T-cell (primary cell): ENCODE results near the gene GALNT9. TPM values are rescaled to one million over a fixed set of nuclear protein-coding genes. Genes with fewer than 3 reads are reported as not detected.
A peak's percentile ranks its signal among the peaks of the same experiment; 100 is the strongest.
"Not testable (repeated sequence)": the region's sequence is repeated elsewhere in the genome, so short reads cannot be mapped to it uniquely, and the experiment has no call there.

ENCODE experiments used
- ATAC-seq, 4 experiments: fragments of 200-7000 bp in 3 of 4; fragments of 150-1000 bp in 1 of 4; cut with Tn5 transposase; replicated peaks in 1 of 4; 1 replicate in 3 of 4; 2 replicates in 1 of 4; pipeline ENCODE4 v1.10.0; 2021; ENCODE audit warnings: moderate library complexity in 3 of 4, mild to moderate bottlenecking in 2 of 4, moderate number of reproducible peaks in 1 of 4
- CTCF ChIA-PET, 2 donors: fragments of 300-600 bp; sonication (Branson Sonifier 250); formaldehyde crosslinking; loops; one replicate each; lab custom pipeline; 2022; ENCODE audit warnings: antibody characterized with exemption in 2 of 2; lab: Charles Lee
- POLR2A ChIA-PET, 2 donors: fragments of 300-600 bp; sonication (Branson Sonifier 250); formaldehyde crosslinking; loops; one replicate each; lab custom pipeline; 2022; ENCODE audit warnings: antibody characterized with exemption in 2 of 2; lab: Charles Lee
- DNase-seq, 35 experiments: peaks; one replicate each; pipeline versions ENCODE4 v3.0.0 to v3.0.0-alpha.2; 2013 to 2023
- H3K27ac ChIP-seq: one replicate; pipeline ENCODE4 v1.5.1; 2013; ENCODE audit warnings: low read length
- H3K27me3 ChIP-seq, 2 experiments: replicated peaks in 1 of 2; 1 replicate in 1 of 2; 2 replicates in 1 of 2; pipeline versions ENCODE4 v1.6.1 to v1.7.0; 2013; ENCODE audit warnings: low read length in 1 of 2, mixed read lengths in 1 of 2; ENCODE audit not compliant: control insufficient read depth in 2 of 2, insufficient read depth in 2 of 2; ENCODE audit errors: extremely low read depth in 1 of 2
- H3K36me3 ChIP-seq, 2 donors: 1 replicate in 1 of 2; 2 replicates in 1 of 2; pipeline versions ENCODE4 v1.6.1 to v1.7.0; 2013; ENCODE audit warnings: low read length in 1 of 2; ENCODE audit not compliant: control insufficient read depth in 2 of 2, insufficient read depth in 1 of 2; ENCODE audit errors: extremely low read depth in 1 of 2
- H3K4me1 ChIP-seq, 2 experiments: 1 replicate in 1 of 2; 2 replicates in 1 of 2; pipeline versions ENCODE4 v1.6.1 to v1.7.0; 2013; ENCODE audit warnings: low read length in 2 of 2, mixed read lengths in 1 of 2; ENCODE audit not compliant: insufficient read depth in 2 of 2, control insufficient read depth in 1 of 2; ENCODE audit errors: extremely low read depth in 1 of 2
- H3K4me3 ChIP-seq, 2 donors: 1 replicate in 1 of 2; 2 replicates in 1 of 2; pipeline versions ENCODE4 v1.5.1 to v1.7.0; 2013; ENCODE audit warnings: mild to moderate bottlenecking in 2 of 2, low read length in 1 of 2, moderate library complexity in 1 of 2; ENCODE audit not compliant: control insufficient read depth in 1 of 2; ENCODE audit errors: extremely low read depth in 1 of 2
- H3K9me3 ChIP-seq: 2 replicates; pipeline ENCODE4 v1.7.0; 2013
- H3K27ac Mint-ChIP-seq, 2 donors: one replicate each; pipeline ENCODE4 v1.8.0; 2020 to 2021; ENCODE audit warnings: mild to moderate bottlenecking in 2 of 2, mixed read lengths in 2 of 2
- H3K27me3 Mint-ChIP-seq, 2 donors: one replicate each; pipeline ENCODE4 v1.8.0; 2021 to 2022; ENCODE audit warnings: mixed read lengths in 2 of 2
- H3K36me3 Mint-ChIP-seq: one replicate; pipeline ENCODE4 v1.8.0; 2021; ENCODE audit warnings: mixed read lengths
- H3K4me1 Mint-ChIP-seq, 3 donors: one replicate each; pipeline ENCODE4 v1.8.0; 2020 to 2022; ENCODE audit warnings: mixed read lengths in 3 of 3, mild to moderate bottlenecking in 1 of 3
- H3K4me3 Mint-ChIP-seq, 3 donors: one replicate each; pipeline ENCODE4 v1.8.0; 2020 to 2022; ENCODE audit warnings: mild to moderate bottlenecking in 3 of 3, mixed read lengths in 3 of 3, moderate library complexity in 3 of 3
- H3K9me3 Mint-ChIP-seq, 3 donors: one replicate each; pipeline ENCODE4 v1.8.0; 2020 to 2022; ENCODE audit warnings: mixed read lengths in 3 of 3
- WGBS: methylation state at CpG from one replicate; pipeline ENCODE4 v1.1.5; 2013; ENCODE audit warnings: missing lambda C conversion rate; ENCODE audit not compliant: insufficient coverage; 5-methylcytosine and 5-hydroxymethylcytosine counted together
- total RNA-seq, 35 experiments: library from RNA in 6 of 35; stranded (reverse) in 6 of 35; fragments of 120-200 nt in 1 of 35; gene quantifications; one replicate each; pipeline versions ENCODE4 v1.2.1 to v1.2.4 and lab custom pipeline; 2013 to 2026

The GALNT9 gene
- total RNA-seq, result under 1 TPM in 1 of 5 donors, not detected in 4; 0.72 TPM
- not detected for total RNA-seq (2013)
- 0 to 0.63 (median 0.07) reads per million in 29 experiments for total RNA-seq (lab: John Stamatoyannopoulos, UW)

GRCh38 chr12:132329036-132329719 is at the start of gene GALNT9:
TSS of gene GALNT9 (minus strand) at chr12:132329589. CDS start at chr12:132329203, 386 bp downstream.
- H3K4me3 Mint-ChIP-seq, result peak within 1 kb of the TSS in 1 of 3 donors; percentile 18
- Histone ChIP-seq H3K4me1 (peaks cover 0 to 15% of the 10 kb centered on the region in 2 experiments), H3K9me3 (no peaks in the 10 kb centered on the region), H3K27ac (no peak within 1 kb of the TSS), H3K4me3 (no peak within 1 kb of the TSS), H3K27me3 (peaks cover 11 to 78% of the 10 kb centered on the region in 2 experiments), H3K36me3 (no peaks in the 10 kb centered on the region)
- H3K4me1 Mint-ChIP-seq, result peaks cover 10 to 17% (median 17%) of the 10 kb centered on the region in 3 donors
- 12% methylated on average over 40 of the region's 86 CpGs for WGBS
- no peak within 1 kb of the TSS for H3K27ac Mint-ChIP-seq
- no peaks in the 10 kb centered on the region for H3K9me3 Mint-ChIP-seq
- DNase-seq (peak in 6 of 35 experiments; percentile 2 to 25 (median 18)), ATAC-seq (peak in 3 of 4 experiments; percentile 23 to 65 (median 33))
- ChIA-PET CTCF (no interaction called here), POLR2A (no interaction called here)
- no peaks in the 10 kb centered on the region for H3K36me3 Mint-ChIP-seq
- H3K27me3 Mint-ChIP-seq, result peaks cover 22 to 55% of the 10 kb centered on the region in 2 donors

GRCh38 chr12:132379057-132379456 is 49.7 kb upstream of the GALNT9 start:
- H3K4me3 Mint-ChIP-seq, H3K36me3 ChIP-seq, H3K9me3 ChIP-seq, H3K4me1 ChIP-seq, POLR2A ChIA-PET, H3K27ac Mint-ChIP-seq, H3K27ac ChIP-seq, H3K9me3 Mint-ChIP-seq, H3K4me3 ChIP-seq, H3K36me3 Mint-ChIP-seq, CTCF ChIA-PET, DNase-seq, ATAC-seq: not testable (repeated sequence)
- peaks cover 6 to 54% of the 10 kb centered on the region in 2 experiments for H3K27me3 ChIP-seq
- H3K4me1 Mint-ChIP-seq, result peaks cover 0 to 12% (median 0%) of the 10 kb centered on the region in 3 donors
- H3K27me3 Mint-ChIP-seq, result peaks cover 25 to 45% of the 10 kb centered on the region in 2 donors
- 94% methylated on average over 2 of the region's 6 CpGs for WGBS

- CTCF ChIA-PET, result no interaction called here
- H3K27ac Mint-ChIP-seq, result no peak overlapping the region
These were observed 47.8 kb upstream of the GALNT9 start for GRCh38 chr12:132377147-132377546.

GRCh38 chr12:132376464-132376830 is 47.1 kb upstream of the GALNT9 start:
- Histone ChIP-seq H3K27me3 (peaks cover 6 to 72% of the 10 kb centered on the region in 2 experiments), H3K4me3 (no peak overlapping the region), H3K4me1 (no peaks in the 10 kb centered on the region), H3K36me3 (no peaks in the 10 kb centered on the region), H3K27ac (no peak overlapping the region), H3K9me3 (no peaks in the 10 kb centered on the region)
- Mint-ChIP-seq H3K27me3 (peaks cover 40 to 65% of the 10 kb centered on the region in 2 donors), H3K36me3 (no peaks in the 10 kb centered on the region), H3K27ac (no peak overlapping the region), H3K4me3 (no peak overlapping the region), H3K9me3 (no peaks in the 10 kb centered on the region), H3K4me1 (peaks cover 0 to 12% (median 0%) of the 10 kb centered on the region in 3 donors)
- POLR2A ChIA-PET, result no interaction called here
- DNase-seq (no peak), ATAC-seq (no peak)
- CTCF ChIA-PET, result no interaction called here
- WGBS, result no CpG with 5 or more reads among the region's 10 CpGs

More at GRCh38 chr12:132377147-132377546, 47.8 kb upstream of the GALNT9 start:
- Mint-ChIP-seq H3K36me3 (no peaks in the 10 kb centered on the region), H3K9me3 (no peaks in the 10 kb centered on the region), H3K4me1 (peaks cover 0 to 12% (median 0%) of the 10 kb centered on the region in 3 donors), H3K27me3 (peaks cover 34 to 60% of the 10 kb centered on the region in 2 donors), H3K4me3 (no peak overlapping the region)
- Histone ChIP-seq H3K36me3 (no peaks in the 10 kb centered on the region), H3K4me1 (no peaks in the 10 kb centered on the region), H3K9me3 (no peaks in the 10 kb centered on the region), H3K4me3 (no peak overlapping the region), H3K27me3 (peaks cover 6 to 71% of the 10 kb centered on the region in 2 experiments), H3K27ac (no peak overlapping the region)
- ATAC-seq (no peak), DNase-seq (no peak)
- POLR2A ChIA-PET, result no interaction called here
- WGBS, result 47% methylated on average over 2 of the region's 2 CpGs

GRCh38 chr12:132375747-132376463 is 46.5 kb upstream of the GALNT9 start:
- Histone ChIP-seq H3K27me3 (peaks cover 6 to 72% of the 10 kb centered on the region in 2 experiments), H3K27ac (no peak overlapping the region), H3K4me1 (no peaks in the 10 kb centered on the region), H3K36me3 (no peaks in the 10 kb centered on the region), H3K9me3 (no peaks in the 10 kb centered on the region), H3K4me3 (no peak overlapping the region)
- no peak overlapping the region for H3K4me3 Mint-ChIP-seq
- H3K27me3 Mint-ChIP-seq, result peaks cover 45 to 71% of the 10 kb centered on the region in 2 donors
- H3K9me3 Mint-ChIP-seq, result no peaks in the 10 kb centered on the region
- ChIA-PET CTCF (no interaction called here), POLR2A (no interaction called here)
- 67% methylated on average over 17 of the region's 22 CpGs for WGBS
- H3K4me1 Mint-ChIP-seq, result peaks cover 0 to 12% (median 0%) of the 10 kb centered on the region in 3 donors
- no peaks in the 10 kb centered on the region for H3K36me3 Mint-ChIP-seq
- H3K27ac Mint-ChIP-seq, result no peak overlapping the region
- ATAC-seq, result no peak
- DNase-seq, result no peak

GRCh38 chr12:132374612-132375445 is 45.4 kb upstream of the GALNT9 start:
- peaks cover 56 to 76% of the 10 kb centered on the region in 2 donors for H3K27me3 Mint-ChIP-seq
- H3K27me3 ChIP-seq, result peaks cover 5 to 72% of the 10 kb centered on the region in 2 experiments
- H3K36me3 ChIP-seq, result no peaks in the 10 kb centered on the region
- H3K4me1 ChIP-seq, result no peaks in the 10 kb centered on the region
- 62% methylated on average over 21 of the region's 28 CpGs for WGBS
- no peak overlapping the region for H3K27ac ChIP-seq
- H3K4me3 ChIP-seq, result no peak overlapping the region
- no peak overlapping the region for H3K4me3 Mint-ChIP-seq
- H3K36me3 Mint-ChIP-seq, result no peaks in the 10 kb centered on the region
- ChIA-PET CTCF (no interaction called here), POLR2A (no interaction called here)
- no peaks in the 10 kb centered on the region for H3K9me3 Mint-ChIP-seq
- H3K9me3 ChIP-seq, result no peaks in the 10 kb centered on the region
- H3K27ac Mint-ChIP-seq, result no peak overlapping the region
- ATAC-seq, result no peak
- H3K4me1 Mint-ChIP-seq, result peaks cover 0 to 12% (median 0%) of the 10 kb centered on the region in 3 donors
- DNase-seq, result no peak
